ENCODE data around the gene L3MBTL3. TPM values are rescaled to one million over a fixed set of nuclear protein-coding genes. Genes with fewer than 3 reads are reported as not detected.

The L3MBTL3 gene
- total RNA-seq, 2 donors from 2014 or later: 9.8 to 13.1 TPM

DNA sequence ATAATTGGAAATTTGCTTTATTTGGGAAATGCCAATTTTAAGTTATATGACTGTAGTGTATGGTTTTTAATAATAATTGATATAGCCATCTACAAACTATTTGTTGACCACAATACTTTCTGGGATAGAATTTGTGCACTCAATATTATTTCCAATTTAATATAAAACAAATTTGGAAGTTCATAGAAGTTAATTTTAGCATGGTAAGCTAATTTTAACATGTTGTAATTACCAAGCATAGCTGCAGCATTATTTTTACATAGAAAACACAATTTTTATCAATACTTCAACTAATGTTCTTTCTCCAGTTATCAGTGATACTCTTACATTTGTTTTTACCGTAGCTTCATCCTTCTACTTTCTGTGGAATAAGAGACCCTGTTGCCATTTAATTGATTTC, 100.8 kb downstream of the L3MBTL3 start:
- Histone ChIP-seq H3K4me1 (no peaks in the 10 kb centered on the region), H3K9ac (ENCODE audit: low read depth in 2 of 2, low read length in 2 of 2) (no peak overlapping the region), H3K36me3 (no peaks in the 10 kb centered on the region), H3K4me3 (no peak overlapping the region), H3K27ac (no peak overlapping the region), H3K27me3 (no peaks in the 10 kb centered on the region), H3K9me3 (no peaks in the 10 kb centered on the region)
- no peak for DNase-seq
- TF ChIP-seq, protein P1, sequence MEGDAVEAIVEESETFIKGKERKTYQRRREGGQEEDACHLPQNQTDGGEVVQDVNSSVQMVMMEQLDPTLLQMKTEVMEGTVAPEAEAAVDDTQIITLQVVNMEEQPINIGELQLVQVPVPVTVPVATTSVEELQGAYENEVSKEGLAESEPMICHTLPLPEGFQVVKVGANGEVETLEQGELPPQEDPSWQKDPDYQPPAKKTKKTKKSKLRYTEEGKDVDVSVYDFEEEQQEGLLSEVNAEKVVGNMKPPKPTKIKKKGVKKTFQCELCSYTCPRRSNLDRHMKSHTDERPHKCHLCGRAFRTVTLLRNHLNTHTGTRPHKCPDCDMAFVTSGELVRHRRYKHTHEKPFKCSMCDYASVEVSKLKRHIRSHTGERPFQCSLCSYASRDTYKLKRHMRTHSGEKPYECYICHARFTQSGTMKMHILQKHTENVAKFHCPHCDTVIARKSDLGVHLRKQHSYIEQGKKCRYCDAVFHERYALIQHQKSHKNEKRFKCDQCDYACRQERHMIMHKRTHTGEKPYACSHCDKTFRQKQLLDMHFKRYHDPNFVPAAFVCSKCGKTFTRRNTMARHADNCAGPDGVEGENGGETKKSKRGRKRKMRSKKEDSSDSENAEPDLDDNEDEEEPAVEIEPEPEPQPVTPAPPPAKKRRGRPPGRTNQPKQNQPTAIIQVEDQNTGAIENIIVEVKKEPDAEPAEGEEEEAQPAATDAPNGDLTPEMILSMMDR (IDR thresholded peaks at IDR 0.05): no peak
- intact Hi-C loops (cut with DNase I): no loop called here

DNA sequence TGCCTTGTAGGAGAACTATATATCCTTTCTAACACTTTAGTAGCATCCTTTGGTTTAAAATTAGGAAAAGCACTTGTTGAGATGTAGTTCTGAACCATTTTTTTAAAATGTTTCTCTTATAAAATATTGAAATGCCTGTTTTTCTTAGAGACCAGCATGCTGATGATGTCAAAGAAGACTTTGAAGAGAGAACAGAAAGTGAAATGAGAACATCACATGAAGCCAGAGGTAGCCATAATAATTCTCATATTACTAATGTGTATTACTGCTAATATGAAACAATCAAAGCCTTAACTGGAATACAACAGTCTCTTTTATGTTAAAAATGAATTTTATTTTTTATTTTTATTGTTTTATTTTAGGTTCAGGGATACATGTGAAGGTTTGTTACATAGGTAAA, 102.3 kb downstream of the L3MBTL3 start:
- H3K4me1 ChIP-seq: no peaks in the 10 kb centered on the region
- no peak for DNase-seq
- no peak overlapping the region for H3K9ac ChIP-seq (ENCODE audit: low read depth in 2 of 2, low read length in 2 of 2)
- TF ChIP-seq, protein P1 (IDR thresholded peaks at IDR 0.05): no peak
- no peaks in the 10 kb centered on the region for H3K36me3 ChIP-seq
- H3K4me3 ChIP-seq: no peak overlapping the region
- intact Hi-C loops (cut with DNase I): no loop called here
- no peaks in the 10 kb centered on the region for H3K9me3 ChIP-seq
- no peak overlapping the region for H3K27ac ChIP-seq
- H3K27me3 ChIP-seq: no peaks in the 10 kb centered on the region

DNA sequence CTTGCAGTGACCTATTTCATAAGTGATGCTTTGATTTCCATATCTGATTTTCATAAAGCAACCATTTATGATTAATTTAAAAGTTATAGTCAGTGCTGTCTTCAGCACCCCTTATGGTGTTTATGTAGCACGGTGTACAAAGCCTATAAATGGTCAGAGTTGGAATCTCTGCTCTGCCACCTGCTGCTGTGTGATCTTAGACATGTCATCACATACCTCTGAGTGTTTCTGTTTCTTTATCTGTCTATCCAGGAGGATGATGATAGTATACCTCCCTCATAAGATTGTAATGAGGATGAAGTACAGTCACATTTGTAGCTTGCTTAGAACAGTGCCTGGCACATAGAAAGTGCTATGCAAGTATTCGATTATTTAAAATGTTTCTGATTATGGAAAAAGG, 103.9 kb downstream of the L3MBTL3 start:
- no peak for DNase-seq
- no peaks in the 10 kb centered on the region for H3K4me1 ChIP-seq
- H3K4me3 ChIP-seq: no peak overlapping the region
- no peak overlapping the region for H3K27ac ChIP-seq
- no peak overlapping the region for H3K9ac ChIP-seq (ENCODE audit: low read depth in 2 of 2, low read length in 2 of 2)
- intact Hi-C loops (cut with DNase I): no loop called here
- H3K27me3 ChIP-seq: no peaks in the 10 kb centered on the region
- no peaks in the 10 kb centered on the region for H3K9me3 ChIP-seq
- no peaks in the 10 kb centered on the region for H3K36me3 ChIP-seq
- TF ChIP-seq, protein P1 (IDR thresholded peaks at IDR 0.05): no peak

DNA sequence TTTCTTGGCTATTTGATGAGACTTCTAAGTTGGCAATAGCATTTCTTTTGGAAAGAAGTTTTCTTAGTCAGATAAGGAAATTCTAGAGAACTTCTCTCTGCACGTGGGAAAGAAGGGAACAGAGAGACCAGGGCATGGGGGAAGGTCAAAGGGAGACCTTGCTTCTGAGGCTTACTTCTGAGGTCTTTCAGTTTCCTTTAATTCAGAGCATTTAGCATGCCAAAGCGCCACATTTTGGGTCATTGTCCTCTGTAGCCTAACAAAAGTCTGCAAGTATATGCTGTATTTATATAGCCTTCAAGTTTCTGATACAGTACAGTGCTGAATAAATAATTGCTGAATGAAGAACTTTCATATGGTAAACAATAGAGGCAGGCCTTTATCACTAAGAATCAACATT, 108.8 kb downstream of the L3MBTL3 start:
- H3K27me3 ChIP-seq: no peaks in the 10 kb centered on the region
- DNase-seq: no peak
- H3K9me3 ChIP-seq: no peaks in the 10 kb centered on the region
- no peaks in the 10 kb centered on the region for H3K4me1 ChIP-seq
- H3K4me3 ChIP-seq: no peak overlapping the region
- intact Hi-C loops (cut with DNase I): no loop called here
- TF ChIP-seq, protein P1 (IDR thresholded peaks at IDR 0.05): no peak
- no peak overlapping the region for H3K27ac ChIP-seq
- H3K9ac ChIP-seq (ENCODE audit: low read depth in 2 of 2, low read length in 2 of 2): no peak overlapping the region
- no peaks in the 10 kb centered on the region for H3K36me3 ChIP-seq

DNA sequence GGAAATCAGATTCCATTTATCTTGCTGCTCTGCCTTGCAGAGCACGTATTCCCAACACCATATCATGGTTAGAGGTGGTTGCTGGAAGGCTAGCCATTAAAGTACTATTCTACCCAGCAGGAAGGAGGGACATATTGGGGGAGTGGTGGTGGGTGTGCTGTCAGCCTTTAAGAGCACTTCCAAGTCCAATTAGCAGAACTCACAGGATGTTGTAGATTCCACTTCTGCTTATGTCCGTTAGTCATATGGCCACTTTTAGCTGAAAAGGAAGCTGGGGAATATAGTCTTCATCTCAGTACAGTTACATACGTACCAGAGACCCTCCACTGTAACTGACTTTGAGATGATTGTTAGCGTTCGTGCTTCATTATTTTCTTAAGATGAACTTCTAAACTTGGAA, 109.9 kb downstream of the L3MBTL3 start:
- DNase-seq: no peak
- H3K4me1 ChIP-seq: peaks cover 2% of the 10 kb centered on the region
- H3K4me3 ChIP-seq: no peak overlapping the region
- TF ChIP-seq, protein P1 (IDR thresholded peaks at IDR 0.05): no peak
- no peak overlapping the region for H3K27ac ChIP-seq
- H3K9ac ChIP-seq (ENCODE audit: low read depth in 2 of 2, low read length in 2 of 2): no peak overlapping the region
- intact Hi-C loops (cut with DNase I): no loop called here
- H3K9me3 ChIP-seq: no peaks in the 10 kb centered on the region
- no peaks in the 10 kb centered on the region for H3K36me3 ChIP-seq
- H3K27me3 ChIP-seq: no peaks in the 10 kb centered on the region

All from colonic mucosa (tissue), 4 donors.